Measurements from ENCODE around the gene TLCD2. TPM values are rescaled to one million over a fixed set of nuclear protein-coding genes. Genes with fewer than 3 reads are reported as not detected.

The TLCD2 gene
- total and polyA plus RNA-seq, 9 of the 15 experiments (the other 6 are each of a cell fraction or from before 2014, with no cell fraction given) = 0.10 to 0.89 (median 0.58) TPM

- TF ChIP-seq, protein P1, sequence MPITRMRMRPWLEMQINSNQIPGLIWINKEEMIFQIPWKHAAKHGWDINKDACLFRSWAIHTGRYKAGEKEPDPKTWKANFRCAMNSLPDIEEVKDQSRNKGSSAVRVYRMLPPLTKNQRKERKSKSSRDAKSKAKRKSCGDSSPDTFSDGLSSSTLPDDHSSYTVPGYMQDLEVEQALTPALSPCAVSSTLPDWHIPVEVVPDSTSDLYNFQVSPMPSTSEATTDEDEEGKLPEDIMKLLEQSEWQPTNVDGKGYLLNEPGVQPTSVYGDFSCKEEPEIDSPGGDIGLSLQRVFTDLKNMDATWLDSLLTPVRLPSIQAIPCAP (CRISPR knock-in tag; IDR thresholded peaks at IDR 0.05; ENCODE audit: borderline replicate concordance) = no peak; the same call in 1 of the 2 replicates
- no peak for TF ChIP-seq STAT5B (CRISPR knock-in tag; IDR thresholded peaks at IDR 0.05)
- TF ChIP-seq ARID4B (CRISPR knock-in tag; IDR thresholded peaks at IDR 0.05) = 0 out of 2 replicates have a peak, but pooled peaks have one; percentile 26
- no peak for TF ChIP-seq RBM22 (IDR thresholded peaks at IDR 0.05; ENCODE audit: low read depth, low read length, poor library complexity, severe bottlenecking)
- no peak for TF ChIP-seq DNMT1 (IDR thresholded peaks at IDR 0.05)
- no peak for TF ChIP-seq EZH2 (IDR thresholded peaks at IDR 0.05; ENCODE audit: borderline replicate concordance, low read depth, low read length)
- TF ChIP-seq PHF21A (IDR thresholded peaks at IDR 0.05; ENCODE audit: borderline replicate concordance, low read depth) = no peak
- TF ChIP-seq POLR2A (conservative IDR thresholded peaks at IDR 0.05) = peak; percentile 60
- peak; percentile 19 for TF ChIP-seq KDM5B (IDR thresholded peaks at IDR 0.05; ENCODE audit: insufficient replicate concordance, low read depth, low read length)
- TF ChIP-seq KLF1 (tag; IDR thresholded peaks at IDR 0.05) = no peak
- peak; percentile 70 for TF ChIP-seq DMBX1 (CRISPR knock-in tag; IDR thresholded peaks at IDR 0.05; ENCODE audit: borderline replicate concordance)
- TF ChIP-seq CREM (IDR thresholded peaks at IDR 0.05; ENCODE audit: low read depth) = peak; percentile 76
- TF ChIP-seq WHSC1 (IDR thresholded peaks at IDR 0.05; ENCODE audit: low read length) = no peak
- peak; percentile 38; the same call in 1 of the 2 replicates for TF ChIP-seq SUPT5H (IDR thresholded peaks at IDR 0.05)
- TF ChIP-seq DPF2 (IDR thresholded peaks at IDR 0.05) = no peak
- TF ChIP-seq BCOR (IDR thresholded peaks at IDR 0.05) = no peak
- no peak for TF ChIP-seq TCF7L2 (IDR thresholded peaks at IDR 0.05; ENCODE audit: low read depth, low read length)
- TF ChIP-seq MAFG (tag; conservative IDR thresholded peaks at IDR 0.05) = no peak
- 0 out of 2 replicates have a peak, but pooled peaks have one; percentile 16 for TF ChIP-seq XRCC5 (IDR thresholded peaks at IDR 0.05; ENCODE audit: low read depth, low read length)
- peak; percentile 66 for TF ChIP-seq POLR2AphosphoS5 (IDR thresholded peaks at IDR 0.05; ENCODE audit: control insufficient read depth, insufficient read depth, low read depth, low read length)
- no peak for TF ChIP-seq SNRNP70 (optimal IDR thresholded peaks at IDR 0.05; ENCODE audit: low read depth, low read length)
- TF ChIP-seq HNRNPK (IDR thresholded peaks at IDR 0.05; ENCODE audit: low read depth, low read length, poor library complexity, severe bottlenecking) = no peak
- TF ChIP-seq, protein P2, sequence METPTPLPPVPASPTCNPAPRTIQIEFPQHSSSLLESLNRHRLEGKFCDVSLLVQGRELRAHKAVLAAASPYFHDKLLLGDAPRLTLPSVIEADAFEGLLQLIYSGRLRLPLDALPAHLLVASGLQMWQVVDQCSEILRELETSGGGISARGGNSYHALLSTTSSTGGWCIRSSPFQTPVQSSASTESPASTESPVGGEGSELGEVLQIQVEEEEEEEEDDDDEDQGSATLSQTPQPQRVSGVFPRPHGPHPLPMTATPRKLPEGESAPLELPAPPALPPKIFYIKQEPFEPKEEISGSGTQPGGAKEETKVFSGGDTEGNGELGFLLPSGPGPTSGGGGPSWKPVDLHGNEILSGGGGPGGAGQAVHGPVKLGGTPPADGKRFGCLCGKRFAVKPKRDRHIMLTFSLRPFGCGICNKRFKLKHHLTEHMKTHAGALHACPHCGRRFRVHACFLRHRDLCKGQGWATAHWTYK (CRISPR knock-in tag; IDR thresholded peaks at IDR 0.05) = peak; percentile 99
- TF ChIP-seq ZNF41 (CRISPR knock-in tag; conservative IDR thresholded peaks at IDR 0.05) = no peak
Measured at GRCh38 chr17:1730326-1731193, 20.4 kb upstream of the TLCD2 start (continued).
